ENCODE data around the gene RGS10. TPM values are rescaled to one million over a fixed set of nuclear protein-coding genes. Genes with fewer than 3 reads are reported as not detected.

The RGS10 gene
- total RNA-seq, 1 experiment from 2014 or later: 46.0 TPM

GRCh38 chr10:119478811-119479341, 63.6 kb downstream of the RGS10 start:
- Histone ChIP-seq H2AFZ (no peak overlapping the region), H3K9me3 (ENCODE audit: insufficient read depth, low read depth) (no peaks in the 10 kb centered on the region), H3K4me2 (peak overlapping the region; percentile 27; the same call in 1 of the 2 replicates), H3K9me2 (ENCODE audit: insufficient read depth) (no peaks in the 10 kb centered on the region), H3K27ac (no peak overlapping the region), H3K79me2 (ENCODE audit: low read depth) (no peaks in the 10 kb centered on the region), H3K27me3 (ENCODE audit: insufficient read depth, low read depth) (no peaks in the 10 kb centered on the region), H3K36me3 (ENCODE audit: low read depth) (no peaks in the 10 kb centered on the region), H3K4me3 (no peak overlapping the region), H3F3A (ENCODE audit: insufficient read depth, low read depth) (no peaks in the 10 kb centered on the region), H4K20me1 (ENCODE audit: insufficient read depth) (no peaks in the 10 kb centered on the region), H3K4me1 (replicated peaks; ENCODE audit: insufficient read depth) (peaks cover 12% of the 10 kb centered on the region)
- no peak for TF ChIP-seq EZH2 (IDR thresholded peaks at IDR 0.05; ENCODE audit: low read depth)
- TF ChIP-seq CTCF (conservative IDR thresholded peaks at IDR 0.05): no peak
- ChIA-PET POLR2A (ENCODE audit: unreplicated experiment) (no interaction called here), CTCF (no interaction called here)
- BruUV-seq (replicated peaks): no TSS peak
- intact Hi-C loops (cut with micrococcal nuclease; ENCODE audit: unreplicated experiment): no loop called here
- DNase-seq: no peak

GRCh38 chr10:119478111-119478802, 64.3 kb downstream of the RGS10 start:
- Histone ChIP-seq H3K27me3 (ENCODE audit: insufficient read depth, low read depth) (no peaks in the 10 kb centered on the region), H3F3A (ENCODE audit: insufficient read depth, low read depth) (no peaks in the 10 kb centered on the region), H3K27ac (no peak overlapping the region), H3K4me3 (no peak overlapping the region), H4K20me1 (ENCODE audit: insufficient read depth) (no peaks in the 10 kb centered on the region), H3K9me3 (ENCODE audit: insufficient read depth, low read depth) (no peaks in the 10 kb centered on the region), H3K4me1 (replicated peaks; ENCODE audit: insufficient read depth) (peaks cover 12% of the 10 kb centered on the region), H3K79me2 (ENCODE audit: low read depth) (no peaks in the 10 kb centered on the region), H3K36me3 (ENCODE audit: low read depth) (no peaks in the 10 kb centered on the region), H3K9me2 (ENCODE audit: insufficient read depth) (no peaks in the 10 kb centered on the region), H2AFZ (no peak overlapping the region), H3K4me2 (peak overlapping the region; percentile 27; the same call in 1 of the 2 replicates)
- TF ChIP-seq CTCF (conservative IDR thresholded peaks at IDR 0.05) (no peak), EZH2 (IDR thresholded peaks at IDR 0.05; ENCODE audit: low read depth) (no peak)
- ChIA-PET POLR2A (ENCODE audit: unreplicated experiment) (no interaction called here), CTCF (no interaction called here)
- no TSS peak for BruUV-seq (replicated peaks)
- no peak for DNase-seq
- intact Hi-C loops (cut with micrococcal nuclease; ENCODE audit: unreplicated experiment): no loop called here

GRCh38 chr10:119477444-119477843, 65.1 kb downstream of the RGS10 start:
- no peak for TF ChIP-seq EZH2 (IDR thresholded peaks at IDR 0.05; ENCODE audit: low read depth)
- TF ChIP-seq CTCF (conservative IDR thresholded peaks at IDR 0.05): no peak
- POLR2A ChIA-PET (ENCODE audit: unreplicated experiment): no interaction called here
- H3K36me3 ChIP-seq (ENCODE audit: low read depth): no peaks in the 10 kb centered on the region

More at GRCh38 chr10:119477444-119477843, 65.1 kb downstream of the RGS10 start:
- H2AFZ ChIP-seq: no peak overlapping the region
- no peaks in the 10 kb centered on the region for H3K27me3 ChIP-seq (ENCODE audit: insufficient read depth, low read depth)
- DNase-seq: no peak
- H4K20me1 ChIP-seq (ENCODE audit: insufficient read depth): no peaks in the 10 kb centered on the region
- no peak overlapping the region for H3K27ac ChIP-seq
- H3K4me3 ChIP-seq: no peak overlapping the region
- no peak overlapping the region for H3K4me2 ChIP-seq
- H3K79me2 ChIP-seq (ENCODE audit: low read depth): no peaks in the 10 kb centered on the region
- CTCF ChIA-PET: no interaction called here
- intact Hi-C loops (cut with micrococcal nuclease; ENCODE audit: unreplicated experiment): no loop called here
- no peaks in the 10 kb centered on the region for H3K9me2 ChIP-seq (ENCODE audit: insufficient read depth)
- no peaks in the 10 kb centered on the region for H3F3A ChIP-seq (ENCODE audit: insufficient read depth, low read depth)
- BruUV-seq (replicated peaks): no TSS peak
- H3K4me1 ChIP-seq (replicated peaks; ENCODE audit: insufficient read depth): peaks cover 12% of the 10 kb centered on the region
- no peaks in the 10 kb centered on the region for H3K9me3 ChIP-seq (ENCODE audit: insufficient read depth, low read depth)
